SK-N-SH (cell line): ENCODE data around the gene LTB4R2. TPM values are rescaled to one million over a fixed set of nuclear protein-coding genes. Genes with fewer than 3 reads are reported as not detected.

ENCODE experiments used
- CTCF ChIA-PET: fragments of 300-600, 350-600 bp; formaldehyde crosslinking; extraction: SDS; loops from one replicate; lab custom pipeline; 2021; lab: Yijun Ruan, JAX
- POLR2A ChIA-PET: fragments of 350-600 bp; sonication (Branson Sonifier 250); formaldehyde crosslinking; extraction: SDS; loops from one replicate; lab custom pipeline; 2020; ENCODE audit warnings: antibody characterized with exemption, inconsistent platforms; lab: Yijun Ruan, JAX
- DNase-seq: peaks from one replicate; pipeline ENCODE4 v3.0.0; 2012
- H2AFZ ChIP-seq: fragments of 200-600 bp; sonication (generic); 2 replicates; pipeline ENCODE4 v1.8.1; 2016; ENCODE audit warnings: antibody characterized with exemption, mild to moderate bottlenecking, low read depth
- H3F3A ChIP-seq: fragments of 200-600 bp; sonication (generic); replicated peaks from 2 replicates; pipeline ENCODE3; 2016; ENCODE audit warnings: antibody characterized with exemption, mild to moderate bottlenecking; ENCODE audit not compliant: insufficient read depth
- H3K27ac ChIP-seq, 2 experiments: fragments of 200-500 bp in 1 of 2; fragments of 200-600 bp in 1 of 2; sonication (Bioruptor generic) in 1 of 2; sonication (generic), shearing (Covaris generic) in 1 of 2; 2 replicates each; pipeline versions ENCODE4 v1.5.1 to v1.6.1; 2014 to 2016; ENCODE audit warnings: low read depth in 2 of 2, inconsistent platforms in 1 of 2, low read length in 1 of 2, mild to moderate bottlenecking in 1 of 2, mixed read lengths in 1 of 2
- H3K27me3 ChIP-seq: fragments of 200-600 bp; sonication (generic), shearing (Covaris generic); 2 replicates; pipeline ENCODE4 v1.6.1; 2016; ENCODE audit warnings: mixed run types; ENCODE audit not compliant: insufficient read depth
- H3K36me3 ChIP-seq, 2 experiments: fragments of 200-500 bp in 1 of 2; fragments of 200-600 bp in 1 of 2; sonication (Bioruptor generic) in 1 of 2; sonication (generic) in 1 of 2; replicated peaks in 1 of 2; 2 replicates each; pipeline versions ENCODE3 to v1.5.1; 2014 to 2016; ENCODE audit warnings: low read length in 1 of 2, mild to moderate bottlenecking in 1 of 2; ENCODE audit not compliant: insufficient read depth in 2 of 2, control insufficient read depth in 1 of 2
- H3K4me1 ChIP-seq, 2 experiments: fragments of 200-500 bp in 1 of 2; fragments of 200-600 bp in 1 of 2; sonication (Bioruptor generic) in 1 of 2; sonication (generic), shearing (Covaris generic) in 1 of 2; 2 replicates each; pipeline versions ENCODE4 v1.5.1 to v1.6.1; 2014 to 2016; ENCODE audit warnings: low read depth in 1 of 2, low read length in 1 of 2, mixed run types in 1 of 2; ENCODE audit not compliant: insufficient read depth in 2 of 2, control insufficient read depth in 1 of 2
- H3K4me2 ChIP-seq: fragments of 200-600 bp; sonication (generic), shearing (Covaris generic); 2 replicates; pipeline ENCODE4 v1.6.1; 2017; ENCODE audit warnings: mixed run types
- H3K4me3 ChIP-seq, 2 experiments: fragments of 200-500 bp in 1 of 2; fragments of 200-600 bp in 1 of 2; sonication (Bioruptor generic) in 1 of 2; sonication (generic), shearing (Covaris generic) in 1 of 2; 2 replicates each; pipeline versions ENCODE4 v1.5.1 to v1.8.1; 2014 to 2016; ENCODE audit warnings: low read depth in 2 of 2, inconsistent platforms in 1 of 2, low read length in 1 of 2, mild to moderate bottlenecking in 1 of 2, mixed read lengths in 1 of 2, moderate library complexity in 1 of 2
- H3K79me2 ChIP-seq: fragments of 200-600 bp; sonication (generic); 2 replicates; pipeline ENCODE4 v1.8.1; 2017; ENCODE audit warnings: mild to moderate bottlenecking; ENCODE audit not compliant: insufficient read depth
- H3K9ac ChIP-seq: fragments of 200-600 bp; sonication (generic); 2 replicates; pipeline ENCODE4 v1.6.1; 2017; ENCODE audit warnings: mixed run types
- H3K9me2 ChIP-seq: fragments of 200-600 bp; sonication (generic); 2 replicates; pipeline ENCODE4 v1.6.1; 2017; ENCODE audit warnings: mixed run types
- H3K9me3 ChIP-seq: fragments of 200-600 bp; sonication (generic); 2 replicates; pipeline ENCODE4 v1.6.1; 2017; ENCODE audit warnings: mixed run types, mild to moderate bottlenecking, moderate library complexity
- H4K20me1 ChIP-seq: fragments of 200-600 bp; sonication (generic); 2 replicates; pipeline ENCODE4 v1.6.1; 2017; ENCODE audit warnings: mild to moderate bottlenecking, mixed run types; ENCODE audit not compliant: insufficient read depth
- FOSL2 ChIP-seq: IDR thresholded peaks from 2 replicates; pipeline ENCODE4 v1.4.0; 2012; ENCODE audit warnings: low read depth, mild to moderate bottlenecking, moderate library complexity, borderline replicate concordance
- FOXM1 ChIP-seq: IDR thresholded peaks from 2 replicates; pipeline ENCODE4 v1.4.0; 2012; ENCODE audit warnings: low read depth, mild to moderate bottlenecking
- GATA2 ChIP-seq: sonication (generic); formaldehyde crosslinking; IDR thresholded peaks from 2 replicates; pipeline ENCODE4 v1.5.0; 2020; ENCODE audit warnings: mild to moderate bottlenecking, missing genetic modification reagents
- MXI1 ChIP-seq: IDR thresholded peaks from 2 replicates; pipeline ENCODE4 v1.6.1; 2012; ENCODE audit warnings: mild to moderate bottlenecking, low read depth, low read length, improper control_type of control experiment
- RAD21 ChIP-seq: IDR thresholded peaks from 2 replicates; pipeline ENCODE4 v1.6.1; 2012; ENCODE audit warnings: mild to moderate bottlenecking, low read length
- RCOR1 ChIP-seq: fragments of 150-350 bp; IDR thresholded peaks from 2 replicates; pipeline ENCODE4 v1.6.1; 2017; ENCODE audit warnings: antibody characterized with exemption, low read length
- SIN3A ChIP-seq: IDR thresholded peaks from 2 replicates; pipeline ENCODE4 v1.6.1; 2012; ENCODE audit warnings: low read depth, mild to moderate bottlenecking, low read length, moderate library complexity, borderline replicate concordance
- SMC3 ChIP-seq: IDR thresholded peaks from 2 replicates; pipeline ENCODE4 v1.6.1; 2012; ENCODE audit warnings: low read depth, low read length, improper control_type of control experiment
- TCF12 ChIP-seq: IDR thresholded peaks from 2 replicates; pipeline ENCODE4 v1.4.0; 2012
- USF1 ChIP-seq: IDR thresholded peaks from 2 replicates; pipeline ENCODE4 v1.4.0; 2012; ENCODE audit warnings: low read depth, borderline replicate concordance
- ZBTB33 ChIP-seq: IDR thresholded peaks from 2 replicates; pipeline ENCODE4 v1.4.0; 2012; ENCODE audit warnings: low read depth, borderline replicate concordance
- WGBS: methylation state at CpG from one replicate; pipeline ENCODE4 v1.1.6; 2017; ENCODE audit warnings: low lambda C conversion rate; 5-methylcytosine and 5-hydroxymethylcytosine counted together
- polyA plus RNA-seq, 3 experiments: library from polyadenylated mRNA; depleted of rRNA; stranded (reverse); fragments of >200 nt; gene quantifications; 2 replicates each; pipeline ENCODE4 v1.2.3, GENCODE V29; 2012
- TF ChIP-seq, protein P1 (sequence below): IDR thresholded peaks from 2 replicates; pipeline ENCODE4 v1.4.0; 2012; ENCODE audit warnings: low read depth
- TF ChIP-seq, protein P2 (sequence below): fragments of 200-600 bp; sonication (generic); IDR thresholded peaks from 2 replicates; pipeline ENCODE4 v1.6.1; 2017; ENCODE audit warnings: antibody characterized with exemption, mild to moderate bottlenecking, moderate library complexity

Gene LTB4R2
- polyA plus RNA-seq, 1 of the 3 experiments (the other 2 are of a cell fraction) = 8.2 TPM

DNA sequence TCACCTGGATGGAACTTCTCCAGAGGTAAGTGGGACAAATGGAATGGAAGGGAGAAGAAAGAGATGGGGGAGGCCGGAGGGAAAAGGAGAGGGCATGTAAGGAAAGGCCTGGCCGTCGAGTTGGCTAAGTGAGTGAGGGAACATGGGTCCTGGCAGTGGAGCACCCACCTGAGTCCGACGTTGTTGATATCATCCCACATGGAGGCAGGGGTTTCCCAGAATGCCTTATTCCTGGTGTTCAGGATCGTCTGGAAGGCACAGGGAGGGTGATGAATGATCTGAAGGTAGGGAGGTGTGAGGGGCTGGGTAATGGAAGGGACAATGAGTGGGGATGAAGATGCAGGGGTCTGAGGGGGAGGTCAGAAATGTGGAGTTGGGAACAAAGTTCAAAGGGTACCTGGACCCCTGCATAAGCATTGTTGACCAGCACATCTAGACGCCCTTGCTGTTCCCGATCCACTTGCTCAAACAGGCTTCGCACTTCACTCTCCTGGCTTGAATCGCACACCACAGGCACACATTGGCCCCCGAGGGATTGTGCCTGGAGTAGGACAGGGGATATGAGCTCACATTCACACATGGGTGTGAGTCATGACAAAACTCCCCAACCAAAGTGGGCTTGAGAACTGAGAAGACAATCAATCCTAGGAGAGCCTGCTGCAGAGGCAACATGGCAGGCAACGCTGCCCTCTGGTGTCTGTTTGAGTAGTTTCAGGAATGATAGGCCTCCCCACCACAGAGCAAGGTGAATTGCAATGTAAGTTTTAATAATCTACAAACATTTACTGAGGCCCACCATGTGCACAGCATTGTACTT lies 13.4 kb upstream of the LTB4R2 start:
- Histone ChIP-seq H3K36me3 (peaks cover 19 to 30% of the 10 kb centered on the region in 2 experiments), H2AFZ (0 out of 2 replicates have a peak overlapping the region, but pooled peaks have one; percentile 4), H3K79me2 (peaks cover 22% of the 10 kb centered on the region), H3K4me2 (0 out of 2 replicates have a peak overlapping the region, but pooled peaks have one; percentile 6), H3K4me1 (peaks cover 13 to 14% of the 10 kb centered on the region in 2 experiments), H3K27me3 (no peaks in the 10 kb centered on the region), H3K9me2 (no peaks in the 10 kb centered on the region), H3K4me3 (no peak overlapping the region; a peak in 1 of 4 replicates), H3K27ac (peak overlapping the region in 1 of 2 experiments; percentile 32; a peak in 1 of 4 replicates), H3K9ac (no peak overlapping the region), H3F3A (peaks cover 21% of the 10 kb centered on the region), H3K9me3 (no peaks in the 10 kb centered on the region), H4K20me1 (no peaks in the 10 kb centered on the region)
- WGBS = 57% methylated on average over 11 of the region's 12 CpGs
- POLR2A ChIA-PET = interaction anchor here (4.5 kb wide), 1 partner anchor 54 kb away, joined by 27 read pairs; the partner anchor contains the start of gene TINF2
- peak; percentile 77 for DNase-seq
- CTCF ChIA-PET = interaction anchor here (1.1 to 8.1 kb wide), 26 partner anchors 9 to 244 kb away, joined by 3 to 191 read pairs (median 8); partner anchors contain the start of genes CARMIL3, CHMP4A, CIDEB and LTB4R2
- TF ChIP-seq RAD21 = peak; percentile 82
- TF ChIP-seq ZBTB33 = no peak
- TF ChIP-seq FOSL2 = peak; percentile 26; the same call in 1 of the 2 replicates
- TF ChIP-seq, protein P1, sequence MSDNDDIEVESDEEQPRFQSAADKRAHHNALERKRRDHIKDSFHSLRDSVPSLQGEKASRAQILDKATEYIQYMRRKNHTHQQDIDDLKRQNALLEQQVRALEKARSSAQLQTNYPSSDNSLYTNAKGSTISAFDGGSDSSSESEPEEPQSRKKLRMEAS = 0 out of 2 replicates have a peak, but pooled peaks have one; percentile 20
- TF ChIP-seq SMC3 = peak; percentile 90
- TF ChIP-seq, protein P2, sequence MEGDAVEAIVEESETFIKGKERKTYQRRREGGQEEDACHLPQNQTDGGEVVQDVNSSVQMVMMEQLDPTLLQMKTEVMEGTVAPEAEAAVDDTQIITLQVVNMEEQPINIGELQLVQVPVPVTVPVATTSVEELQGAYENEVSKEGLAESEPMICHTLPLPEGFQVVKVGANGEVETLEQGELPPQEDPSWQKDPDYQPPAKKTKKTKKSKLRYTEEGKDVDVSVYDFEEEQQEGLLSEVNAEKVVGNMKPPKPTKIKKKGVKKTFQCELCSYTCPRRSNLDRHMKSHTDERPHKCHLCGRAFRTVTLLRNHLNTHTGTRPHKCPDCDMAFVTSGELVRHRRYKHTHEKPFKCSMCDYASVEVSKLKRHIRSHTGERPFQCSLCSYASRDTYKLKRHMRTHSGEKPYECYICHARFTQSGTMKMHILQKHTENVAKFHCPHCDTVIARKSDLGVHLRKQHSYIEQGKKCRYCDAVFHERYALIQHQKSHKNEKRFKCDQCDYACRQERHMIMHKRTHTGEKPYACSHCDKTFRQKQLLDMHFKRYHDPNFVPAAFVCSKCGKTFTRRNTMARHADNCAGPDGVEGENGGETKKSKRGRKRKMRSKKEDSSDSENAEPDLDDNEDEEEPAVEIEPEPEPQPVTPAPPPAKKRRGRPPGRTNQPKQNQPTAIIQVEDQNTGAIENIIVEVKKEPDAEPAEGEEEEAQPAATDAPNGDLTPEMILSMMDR = peak; percentile 82

- ChIA-PET POLR2A (interaction anchor here (4.5 kb wide), 1 partner anchor 55 kb away, joined by 27 read pairs; the partner anchor contains the start of gene TINF2), CTCF (interaction anchor here (1.1 to 8.1 kb wide), 27 partner anchors 10 to 245 kb away, joined by 3 to 191 read pairs (median 8); partner anchors contain the start of genes CARMIL3, CHMP4A, CIDEB and LTB4R2)
- Histone ChIP-seq H3K36me3 (peaks cover 25 to 31% of the 10 kb centered on the region in 2 experiments), H3K27me3 (no peaks in the 10 kb centered on the region), H3K9me2 (no peaks in the 10 kb centered on the region), H3K4me3 (no peak overlapping the region; a peak in 1 of 4 replicates), H4K20me1 (no peaks in the 10 kb centered on the region), H2AFZ (no peak overlapping the region), H3K79me2 (peaks cover 28% of the 10 kb centered on the region), H3K4me2 (no peak overlapping the region), H3K9ac (no peak overlapping the region), H3K27ac (no peak overlapping the region), H3F3A (peaks cover 21% of the 10 kb centered on the region), H3K4me1 (peaks cover 13 to 14% of the 10 kb centered on the region in 2 experiments), H3K9me3 (no peaks in the 10 kb centered on the region)
- TF ChIP-seq GATA2 (peak; percentile 35; the same call in 1 of the 2 replicates), SMC3 (peak; percentile 39; the same call in 1 of the 2 replicates), RCOR1 (no peak), SIN3A (no peak), RAD21 (peak; percentile 44; the same call in 1 of the 2 replicates), FOXM1 (no peak), TCF12 (no peak), MXI1 (no peak), USF1 (no peak)
- TF ChIP-seq, protein P2 = peak; percentile 51
- peak; percentile 43 for DNase-seq
- 40% methylated on average over 5 of the region's 5 CpGs for WGBS
Measured at GRCh38 chr14:24297190-24297964, 12.6 kb upstream of the LTB4R2 start.
